Measurements from ENCODE around the gene ALDH3A2. TPM values are rescaled to one million over a fixed set of nuclear protein-coding genes. Genes with fewer than 3 reads are reported as not detected.

ALDH3A2 gene
- total and polyA plus RNA-seq, 2 donors (not counting 1 experiment from before 2014, with no cell fraction given) = 7.5 to 35.1 TPM

GRCh38 chr17:19652595-19652994 lies 4.0 kb downstream of the ALDH3A2 start:
- TF ChIP-seq EZH2 (IDR thresholded peaks at IDR 0.05; ENCODE audit: borderline replicate concordance, insufficient read depth, low read depth, low read length, poor library complexity, severe bottlenecking) (no peak), CTCF (IDR thresholded peaks at IDR 0.05) (no peak)
- ChIA-PET CTCF (interaction anchor here (1.0 to 2.1 kb wide), 3 partner anchors 114 to 139 kb away, joined by 3 to 8 read pairs (median 5); no protein-coding TSS in a partner anchor), POLR2A (no interaction called here)
- Histone ChIP-seq H2AFZ (ENCODE audit: insufficient read depth, low read depth, low read length, poor library complexity, severe bottlenecking) (no peak overlapping the region), H3K79me2 (ENCODE audit: control insufficient read depth, insufficient read depth, low read length) (no peaks in the 10 kb centered on the region), H3K27me3 (replicated peaks in 1 of 4; ENCODE audit: control extremely low read depth in 1 of 4, control insufficient read depth in 3 of 4, insufficient read depth in 4 of 4, low read length in 3 of 4) (no peaks in the 10 kb centered on the region), H3K36me3 (replicated peaks in 1 of 2; ENCODE audit: control extremely low read depth in 1 of 2, control insufficient read depth in 1 of 2, extremely low read depth in 1 of 2, insufficient read depth in 2 of 2, low read length in 1 of 2) (peaks cover 3 to 16% of the 10 kb centered on the region in 2 experiments), H3K27ac (ENCODE audit: low read length in 2 of 2) (no peak overlapping the region), H3K4me2 (replicated peaks; ENCODE audit: low read depth, low read length, poor library complexity, severe bottlenecking) (no peak overlapping the region), H3K9ac (ENCODE audit: low read length) (no peak overlapping the region), H3K9me3 (ENCODE audit: control extremely low read depth in 1 of 3, control insufficient read depth in 2 of 3, insufficient read depth in 1 of 3, low read length in 2 of 3) (peaks cover 0 to 4% (median 0%) of the 10 kb centered on the region in 3 donors), H4K20me1 (ENCODE audit: control insufficient read depth, insufficient read depth, low read length, poor library complexity, severe bottlenecking) (no peaks in the 10 kb centered on the region), H3K4me3 (ENCODE audit: control extremely low read depth in 1 of 5, extremely low read depth in 1 of 5, insufficient read depth in 1 of 5, low read depth in 2 of 5, low read length in 4 of 5) (no peak overlapping the region), H3K4me1 (ENCODE audit: control insufficient read depth in 2 of 2, insufficient read depth in 2 of 2, low read length in 2 of 2) (peaks cover 14 to 15% of the 10 kb centered on the region in 2 donors)
- no peak for DNase-seq
- Mint-ChIP-seq H3K4me3 (no peak overlapping the region), H3K27me3 (no peaks in the 10 kb centered on the region), H3K4me1 (peaks cover 50% of the 10 kb centered on the region), H3K27ac (no peak overlapping the region), H3K9me3 (ENCODE audit: insufficient read depth) (no peaks in the 10 kb centered on the region)
- 100% methylated on average over 3 of the region's 3 CpGs for WGBS (ENCODE audit: insufficient coverage)
- intact Hi-C loops (cut with micrococcal nuclease) = no loop called here
- no peak for ATAC-seq (ENCODE audit: low read depth)

GRCh38 chr17:19654342-19654886 lies 5.9 kb downstream of the ALDH3A2 start:
- Histone ChIP-seq H2AFZ (ENCODE audit: insufficient read depth, low read depth, low read length, poor library complexity, severe bottlenecking) (no peak overlapping the region), H3K79me2 (ENCODE audit: control insufficient read depth, insufficient read depth, low read length) (no peaks in the 10 kb centered on the region), H3K4me3 (ENCODE audit: control extremely low read depth in 1 of 5, extremely low read depth in 1 of 5, insufficient read depth in 1 of 5, low read depth in 2 of 5, low read length in 4 of 5) (no peak overlapping the region), H4K20me1 (ENCODE audit: control insufficient read depth, insufficient read depth, low read length, poor library complexity, severe bottlenecking) (no peaks in the 10 kb centered on the region), H3K36me3 (replicated peaks in 1 of 2; ENCODE audit: control extremely low read depth in 1 of 2, control insufficient read depth in 1 of 2, extremely low read depth in 1 of 2, insufficient read depth in 2 of 2, low read length in 1 of 2) (peaks cover 3 to 18% of the 10 kb centered on the region in 2 experiments), H3K4me1 (ENCODE audit: control insufficient read depth in 2 of 2, insufficient read depth in 2 of 2, low read length in 2 of 2) (peaks cover 3 to 7% of the 10 kb centered on the region in 2 donors), H3K9ac (ENCODE audit: low read length) (no peak overlapping the region), H3K27me3 (replicated peaks in 1 of 4; ENCODE audit: control extremely low read depth in 1 of 4, control insufficient read depth in 3 of 4, insufficient read depth in 4 of 4, low read length in 3 of 4) (no peaks in the 10 kb centered on the region), H3K4me2 (replicated peaks; ENCODE audit: low read depth, low read length, poor library complexity, severe bottlenecking) (no peak overlapping the region), H3K9me3 (ENCODE audit: control extremely low read depth in 1 of 3, control insufficient read depth in 2 of 3, insufficient read depth in 1 of 3, low read length in 2 of 3) (peaks cover 0 to 4% (median 0%) of the 10 kb centered on the region in 3 donors), H3K27ac (ENCODE audit: low read length in 2 of 2) (no peak overlapping the region)
- peak overlapping the region; percentile 63 for H3K27ac Mint-ChIP-seq
- peak overlapping the region; percentile 32 for H3K4me3 Mint-ChIP-seq
- ChIA-PET POLR2A (interaction anchor here (0.6 kb wide), 1 partner anchor 74 kb away, joined by 6 read pairs; no protein-coding TSS in a partner anchor), CTCF (interaction anchor here (1.4 kb wide), 1 partner anchor 108 kb away, joined by 4 read pairs; no protein-coding TSS in a partner anchor)
- intact Hi-C loops (cut with micrococcal nuclease) = no loop called here
- H3K4me1 Mint-ChIP-seq = peaks cover 37% of the 10 kb centered on the region
- H3K9me3 Mint-ChIP-seq (ENCODE audit: insufficient read depth) = no peaks in the 10 kb centered on the region
- ATAC-seq (ENCODE audit: low read depth) (no peak), DNase-seq (no peak)
- 97% methylated on average over 30 of the region's 30 CpGs for WGBS (ENCODE audit: insufficient coverage)
- H3K27me3 Mint-ChIP-seq = no peaks in the 10 kb centered on the region
- TF ChIP-seq EZH2 (IDR thresholded peaks at IDR 0.05; ENCODE audit: borderline replicate concordance, insufficient read depth, low read depth, low read length, poor library complexity, severe bottlenecking) (no peak), CTCF (IDR thresholded peaks at IDR 0.05) (no peak)
